HepG2 (cell line): Measurements from ENCODE around the gene TXNDC9. TPM values are rescaled to one million over a fixed set of nuclear protein-coding genes. Genes with fewer than 3 reads are reported as not detected.

Experiments used
- BORCS8-MEF2B ChIP-seq: sonication (generic); formaldehyde crosslinking; IDR thresholded peaks from 2 replicates; pipeline ENCODE4 v1.8.0; 2022; ENCODE audit warnings: mild to moderate bottlenecking, missing genetic modification reagents
- CEBPB ChIP-seq: IDR thresholded peaks from 2 replicates; pipeline ENCODE4 v1.6.1; 2011; ENCODE audit warnings: low read depth, low read length, improper control_type of control experiment, borderline replicate concordance
- ELF3 ChIP-seq: IDR thresholded peaks from 2 replicates; pipeline ENCODE4 v1.6.1; 2016; ENCODE audit warnings: missing genetic modification reagents, missing compliant biosample characterization
- FOXA3 ChIP-seq: IDR thresholded peaks from 2 replicates; pipeline ENCODE4 v1.6.1; 2016; ENCODE audit warnings: missing genetic modification reagents, missing compliant biosample characterization
- GATAD2A ChIP-seq: IDR thresholded peaks from 2 replicates; pipeline ENCODE4 v1.6.1; 2016
- KAT8 ChIP-seq: IDR thresholded peaks from 2 replicates; pipeline ENCODE4 v1.6.1; 2016; ENCODE audit warnings: missing genetic modification reagents, missing compliant biosample characterization
- NCOA5 ChIP-seq: sonication (generic); formaldehyde crosslinking; IDR thresholded peaks from 2 replicates; pipeline ENCODE4 v1.4.0; 2020; ENCODE audit warnings: missing genetic modification reagents
- RXRB ChIP-seq: IDR thresholded peaks from 2 replicates; pipeline ENCODE4 v1.6.1; 2016; ENCODE audit warnings: borderline replicate concordance, missing genetic modification reagents, missing compliant biosample characterization
- SOX13 ChIP-seq, 3 experiments: fragments of 450-650 bp in 1 of 3; sonication (generic) in 1 of 3; formaldehyde crosslinking in 1 of 3; IDR thresholded peaks in 2 of 3; conservative IDR thresholded peaks in 1 of 3; 2 replicates each; pipeline versions ENCODE4 v1.5.0 to v1.6.1; 2016 to 2020; ENCODE audit warnings: antibody characterized with exemption in 1 of 3, mild to moderate bottlenecking in 1 of 3, missing compliant biosample characterization in 1 of 3, missing genetic modification reagents in 1 of 3, moderate library complexity in 1 of 3
- TSC22D2 ChIP-seq: sonication (generic); formaldehyde crosslinking; IDR thresholded peaks from 2 replicates; pipeline ENCODE4 v1.5.1; 2020; ENCODE audit warnings: missing genetic modification reagents, mild to moderate bottlenecking, borderline replicate concordance
- ZFP36L2 ChIP-seq: sonication (generic); formaldehyde crosslinking; IDR thresholded peaks from 2 replicates; pipeline ENCODE4 v1.4.0; 2020; ENCODE audit warnings: missing genetic modification reagents
- polyA plus RNA-seq, 8 experiments: library from polyadenylated mRNA; depleted of rRNA in 3 of 8; stranded (reverse) in 7 of 8; unstranded in 1 of 8; fragments of >200 nt; fragmentation: Illumina TruSeq in 4 of 8; extraction: Trizol in 4 of 8; gene quantifications; 2 replicates each; pipeline versions ENCODE4 v1.2.1 to v1.2.3, GENCODE V29; 2011 to 2016; ENCODE audit warnings: low read depth in 4 of 8, missing spikeins in 1 of 8, mixed read lengths in 1 of 8; ENCODE audit not compliant: insufficient read depth in 1 of 8
- total RNA-seq, 5 experiments: library from RNA; depleted of rRNA; stranded (reverse); fragments of >200 nt; fragmentation: Illumina TruSeq; extraction: Trizol; gene quantifications; 2 replicates each; pipeline ENCODE4 v1.2.3, GENCODE V29; 2016; ENCODE audit warnings: low read depth in 1 of 5
- TF ChIP-seq, protein P1 (sequence below), 2 experiments: sonication (generic) in 1 of 2; formaldehyde crosslinking in 1 of 2; IDR thresholded peaks; 2 replicates each; pipeline versions ENCODE4 v1.4.0 to v1.6.1; 2016 to 2020; ENCODE audit warnings: borderline replicate concordance in 1 of 2, low read depth in 1 of 2, mild to moderate bottlenecking in 1 of 2, missing genetic modification reagents in 1 of 2
- TF ChIP-seq, protein P2 (sequence below): sonication (generic); formaldehyde crosslinking; IDR thresholded peaks from 2 replicates; pipeline ENCODE4 v1.4.0; 2020; ENCODE audit warnings: mild to moderate bottlenecking, missing genetic modification reagents

TXNDC9 gene
- total and polyA plus RNA-seq, 2 of the 13 experiments (the other 11 are each of a cell fraction or from before 2014, with no cell fraction given), result 35.2 to 94.6 TPM

DNA sequence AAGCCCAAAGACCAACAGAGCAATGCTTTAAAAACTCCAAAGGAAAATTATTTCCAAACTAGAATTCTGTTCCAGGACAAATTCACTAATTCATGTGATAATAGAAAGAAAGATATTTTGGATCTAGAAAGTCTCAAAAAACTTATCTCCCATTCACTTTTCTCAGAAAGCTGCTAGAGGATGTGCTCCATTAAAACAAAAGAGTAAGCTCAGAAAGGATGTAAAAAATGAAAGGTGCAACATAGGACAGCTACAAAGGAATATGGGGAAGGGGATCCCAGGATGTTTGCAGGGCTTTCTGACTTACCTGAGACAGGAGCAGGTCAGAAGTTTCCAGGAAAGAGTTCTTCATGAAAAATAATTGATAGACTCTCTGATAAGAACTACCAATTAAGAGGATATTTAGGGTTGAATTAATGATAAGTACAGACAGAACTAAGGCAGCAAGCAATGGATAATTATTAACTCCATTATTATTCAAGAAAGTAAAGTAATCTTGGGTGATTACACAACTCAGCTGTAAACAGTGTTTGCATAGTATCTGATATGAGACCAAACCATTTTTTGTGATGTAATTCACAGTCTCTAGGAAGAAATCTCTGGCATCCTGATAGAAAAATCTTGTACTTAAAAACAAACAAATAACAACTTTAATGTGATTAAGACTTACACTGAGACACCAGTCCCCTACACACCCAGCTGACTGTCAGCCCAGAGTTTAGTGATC, 56.0 kb downstream of the TXNDC9 start (continued):
- TF ChIP-seq, protein P1, sequence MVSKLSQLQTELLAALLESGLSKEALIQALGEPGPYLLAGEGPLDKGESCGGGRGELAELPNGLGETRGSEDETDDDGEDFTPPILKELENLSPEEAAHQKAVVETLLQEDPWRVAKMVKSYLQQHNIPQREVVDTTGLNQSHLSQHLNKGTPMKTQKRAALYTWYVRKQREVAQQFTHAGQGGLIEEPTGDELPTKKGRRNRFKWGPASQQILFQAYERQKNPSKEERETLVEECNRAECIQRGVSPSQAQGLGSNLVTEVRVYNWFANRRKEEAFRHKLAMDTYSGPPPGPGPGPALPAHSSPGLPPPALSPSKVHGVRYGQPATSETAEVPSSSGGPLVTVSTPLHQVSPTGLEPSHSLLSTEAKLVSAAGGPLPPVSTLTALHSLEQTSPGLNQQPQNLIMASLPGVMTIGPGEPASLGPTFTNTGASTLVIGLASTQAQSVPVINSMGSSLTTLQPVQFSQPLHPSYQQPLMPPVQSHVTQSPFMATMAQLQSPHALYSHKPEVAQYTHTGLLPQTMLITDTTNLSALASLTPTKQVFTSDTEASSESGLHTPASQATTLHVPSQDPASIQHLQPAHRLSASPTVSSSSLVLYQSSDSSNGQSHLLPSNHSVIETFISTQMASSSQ (IDR thresholded peaks at IDR 0.05; ENCODE audit: low read depth), result peak; percentile 66; the same call in 1 of the 2 replicates
- TF ChIP-seq, protein P1 (CRISPR knock-in tag; IDR thresholded peaks at IDR 0.05; ENCODE audit: borderline replicate concordance), result peak; percentile 39; the same call in 1 of the 2 replicates
- 0 out of 2 replicates have a peak, but pooled peaks have one; percentile 22 for TF ChIP-seq ELF3
- no peak for TF ChIP-seq TSC22D2 (CRISPR knock-in tag)
- no peak for TF ChIP-seq RXRB (CRISPR knock-in tag)
- TF ChIP-seq, protein P2, sequence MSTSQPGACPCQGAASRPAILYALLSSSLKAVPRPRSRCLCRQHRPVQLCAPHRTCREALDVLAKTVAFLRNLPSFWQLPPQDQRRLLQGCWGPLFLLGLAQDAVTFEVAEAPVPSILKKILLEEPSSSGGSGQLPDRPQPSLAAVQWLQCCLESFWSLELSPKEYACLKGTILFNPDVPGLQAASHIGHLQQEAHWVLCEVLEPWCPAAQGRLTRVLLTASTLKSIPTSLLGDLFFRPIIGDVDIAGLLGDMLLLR, result no peak
- TF ChIP-seq BORCS8-MEF2B (CRISPR knock-in tag), result no peak
- peak; percentile 31; the same call in 1 of the 2 replicates for TF ChIP-seq KAT8 (CRISPR knock-in tag)
- no peak for TF ChIP-seq SOX13 (IDR thresholded peaks at IDR 0.05)
- TF ChIP-seq SOX13 (CRISPR knock-in tag; conservative IDR thresholded peaks at IDR 0.05 in 1 of 2, IDR thresholded peaks at IDR 0.05 in 1 of 2), result peak in 1 of 2 experiments; percentile 61; a peak in 1 of 4 replicates
- TF ChIP-seq GATAD2A (CRISPR knock-in tag), result peak; percentile 69
- TF ChIP-seq CEBPB, result peak; percentile 67; the same call in 1 of the 2 replicates
- no peak for TF ChIP-seq ZFP36L2 (CRISPR knock-in tag)
- peak; percentile 75 for TF ChIP-seq FOXA3 (CRISPR knock-in tag)
- TF ChIP-seq NCOA5 (CRISPR knock-in tag), result no peak
